ENCODE results near the gene AGPAT3.
A peak's percentile ranks its signal among the peaks of the same experiment; 100 is the strongest.

The AGPAT3 gene

DNA sequence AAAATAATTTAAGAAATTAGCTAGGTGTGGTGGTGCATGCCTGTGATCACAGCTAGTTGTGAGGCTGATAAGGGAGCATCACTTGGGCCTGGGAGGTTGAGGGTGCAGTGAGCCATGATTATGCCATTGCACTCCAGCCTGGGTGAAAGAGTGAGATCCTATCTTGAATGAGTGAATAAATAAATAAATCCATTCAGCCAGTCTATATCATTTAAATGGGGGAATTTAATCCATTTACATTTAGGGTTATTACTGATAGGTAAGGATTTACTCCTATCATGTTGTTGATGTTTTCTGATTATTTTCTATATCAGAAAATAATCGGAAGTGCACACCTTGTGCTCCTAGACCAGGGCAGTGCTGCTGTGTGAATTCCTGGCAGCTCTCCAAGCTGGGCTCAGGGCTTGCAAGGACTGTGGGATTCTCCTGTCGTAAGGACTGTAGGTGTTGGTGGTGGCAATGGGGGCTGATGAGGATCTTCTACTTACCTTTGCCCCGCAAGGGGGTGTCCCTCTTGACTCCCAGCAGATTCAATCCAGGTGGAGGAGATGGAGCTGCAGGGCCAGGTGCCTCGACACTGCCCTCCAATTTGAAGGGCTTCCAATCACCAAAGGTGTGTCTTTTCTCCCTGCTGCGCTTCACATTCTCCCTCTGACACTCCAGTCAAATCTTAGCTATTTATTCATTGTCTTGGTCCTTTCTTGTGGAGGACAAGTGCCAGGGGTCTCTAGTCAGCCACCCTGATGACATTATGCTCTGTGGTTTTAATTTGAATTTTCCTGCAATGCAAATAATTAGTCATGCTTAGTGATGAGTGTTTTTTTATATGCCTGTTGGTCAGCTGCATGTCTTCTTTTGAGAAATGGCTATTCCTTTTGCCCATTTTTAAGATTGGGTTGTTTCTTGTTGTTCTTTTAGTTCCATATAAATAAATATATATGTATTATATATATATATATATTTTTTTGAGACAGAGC is 133.0 kb downstream of the AGPAT3 start:
- WGBS (ENCODE audit: insufficient coverage, insufficient read length), result no CpG with 5 or more reads among the region's 5 CpGs
- no peaks in the 10 kb centered on the region for H3K36me3 ChIP-seq (ENCODE audit: control insufficient read depth, insufficient read depth, low read length)
- no peak for DNase-seq (ENCODE audit: low read depth, low spot score)
- no peaks in the 10 kb centered on the region for H3K27me3 ChIP-seq (ENCODE audit: control insufficient read depth, insufficient read depth, low read length)
- H3K4me3 ChIP-seq (ENCODE audit: low read length), result no peak overlapping the region
- H3K27ac ChIP-seq (ENCODE audit: low read length), result no peak overlapping the region
- no peaks in the 10 kb centered on the region; the same call in 1 of the 2 replicates for H3K4me1 ChIP-seq (ENCODE audit: control insufficient read depth, insufficient read depth, low read length)
- no peaks in the 10 kb centered on the region for H3K9me3 ChIP-seq (ENCODE audit: control insufficient read depth, insufficient read depth, low read length)

DNA sequence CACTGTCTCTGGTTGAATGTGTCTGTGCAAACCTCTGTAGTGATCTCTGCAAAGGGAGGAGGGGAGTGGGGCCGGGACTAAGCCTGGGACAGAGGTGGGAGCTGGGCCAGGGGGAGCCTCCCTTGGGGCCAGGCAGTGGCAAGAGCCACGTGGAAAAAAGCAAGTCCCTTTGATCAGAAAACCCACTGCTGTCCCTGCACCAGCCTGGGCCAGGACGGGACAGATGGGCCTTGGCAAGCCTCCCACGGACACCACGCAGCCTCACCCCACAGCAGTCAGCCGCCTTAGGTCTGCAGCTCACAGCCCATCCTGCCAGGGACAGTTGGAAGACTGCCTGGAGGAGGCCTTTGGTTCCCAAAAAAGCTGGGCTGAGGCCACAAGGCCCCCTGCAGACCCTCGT is 135.3 kb downstream of the AGPAT3 start:
- no peaks in the 10 kb centered on the region for H3K36me3 ChIP-seq (ENCODE audit: control insufficient read depth, insufficient read depth, low read length)
- no peak for DNase-seq (ENCODE audit: low read depth, low spot score)
- H3K27ac ChIP-seq (ENCODE audit: low read length), result no peak overlapping the region
- no peak overlapping the region; the same call in 1 of the 2 replicates for H3K4me3 ChIP-seq (ENCODE audit: low read length)
- no peaks in the 10 kb centered on the region; the same call in 1 of the 2 replicates for H3K4me1 ChIP-seq (ENCODE audit: control insufficient read depth, insufficient read depth, low read length)
- H3K27me3 ChIP-seq (ENCODE audit: control insufficient read depth, insufficient read depth, low read length), result no peaks in the 10 kb centered on the region
- no peaks in the 10 kb centered on the region for H3K9me3 ChIP-seq (ENCODE audit: control insufficient read depth, insufficient read depth, low read length)
- WGBS (ENCODE audit: insufficient coverage, insufficient read length), result no CpG with 5 or more reads among the region's 7 CpGs

DNA sequence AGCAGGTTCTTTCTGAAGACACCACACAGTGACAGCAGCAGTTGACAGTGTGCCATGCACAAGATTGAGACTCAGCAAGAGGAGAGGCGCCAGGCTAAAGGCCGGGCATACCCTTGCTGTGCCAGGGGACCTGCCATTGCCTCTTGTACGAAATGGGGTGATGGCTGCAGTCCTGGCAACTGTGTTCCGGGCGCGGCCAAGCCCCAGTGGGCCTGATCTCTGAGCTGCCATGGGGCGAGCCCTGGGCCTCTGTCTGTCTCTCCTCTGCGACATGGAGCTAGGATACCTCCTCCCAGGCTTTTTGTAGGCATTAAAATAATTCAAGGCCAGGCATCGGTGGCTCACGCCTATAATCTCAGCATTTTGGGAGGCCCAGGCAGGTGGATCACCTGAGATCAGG is 137.5 kb downstream of the AGPAT3 start:
- no peaks in the 10 kb centered on the region for H3K9me3 ChIP-seq (ENCODE audit: control insufficient read depth, insufficient read depth, low read length)
- no CpG with 5 or more reads among the region's 10 CpGs for WGBS (ENCODE audit: insufficient coverage, insufficient read length)
- no peak overlapping the region for H3K27ac ChIP-seq (ENCODE audit: low read length)
- no peaks in the 10 kb centered on the region for H3K36me3 ChIP-seq (ENCODE audit: control insufficient read depth, insufficient read depth, low read length)
- no peak for DNase-seq (ENCODE audit: low read depth, low spot score)
- no peaks in the 10 kb centered on the region for H3K27me3 ChIP-seq (ENCODE audit: control insufficient read depth, insufficient read depth, low read length)
- H3K4me1 ChIP-seq (ENCODE audit: control insufficient read depth, insufficient read depth, low read length), result no peaks in the 10 kb centered on the region; the same call in 1 of the 2 replicates
- H3K4me3 ChIP-seq (ENCODE audit: low read length), result no peak overlapping the region

DNA sequence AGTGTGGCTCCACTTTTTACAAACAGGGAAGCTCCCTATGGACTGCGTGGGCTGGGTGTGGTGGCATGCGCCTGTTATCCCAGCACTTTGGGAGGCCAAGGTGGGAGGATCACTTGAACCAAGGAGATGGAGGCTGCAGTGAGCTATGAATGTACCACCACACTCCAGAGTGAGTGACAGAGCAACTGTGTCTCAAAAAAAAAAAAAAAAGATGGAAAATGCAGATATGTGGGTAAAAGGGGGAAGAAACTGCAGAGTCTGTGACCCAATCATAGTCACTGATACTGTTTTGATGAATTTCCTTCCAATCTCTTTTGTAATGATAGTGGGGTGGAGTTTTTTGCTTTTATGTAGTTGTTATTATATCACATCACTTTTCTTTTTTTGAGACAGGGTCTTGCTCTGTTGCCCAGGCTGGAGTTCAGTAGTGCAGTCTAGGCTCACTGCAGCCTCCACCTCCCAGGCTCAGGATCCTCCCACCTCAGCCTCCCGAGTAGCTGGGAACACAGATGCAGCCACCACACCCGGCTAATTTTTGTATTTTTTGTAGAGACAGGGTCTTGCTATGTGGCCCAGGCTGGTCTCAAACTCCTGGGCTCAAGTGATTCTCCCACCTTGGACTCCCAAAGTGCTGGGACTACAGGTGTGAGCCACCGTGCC is 138.4 kb downstream of the AGPAT3 start:
- Histone ChIP-seq H3K27me3 (ENCODE audit: control insufficient read depth, insufficient read depth, low read length) (no peaks in the 10 kb centered on the region), H3K4me1 (ENCODE audit: control insufficient read depth, insufficient read depth, low read length) (no peaks in the 10 kb centered on the region; the same call in 1 of the 2 replicates), H3K4me3 (ENCODE audit: low read length) (no peak overlapping the region), H3K36me3 (ENCODE audit: control insufficient read depth, insufficient read depth, low read length) (no peaks in the 10 kb centered on the region), H3K27ac (ENCODE audit: low read length) (no peak overlapping the region), H3K9me3 (ENCODE audit: control insufficient read depth, insufficient read depth, low read length) (no peaks in the 10 kb centered on the region)
- WGBS (ENCODE audit: insufficient coverage, insufficient read length), result no CpG with 5 or more reads among the region's 5 CpGs
- DNase-seq (ENCODE audit: low read depth, low spot score), result no peak

DNA sequence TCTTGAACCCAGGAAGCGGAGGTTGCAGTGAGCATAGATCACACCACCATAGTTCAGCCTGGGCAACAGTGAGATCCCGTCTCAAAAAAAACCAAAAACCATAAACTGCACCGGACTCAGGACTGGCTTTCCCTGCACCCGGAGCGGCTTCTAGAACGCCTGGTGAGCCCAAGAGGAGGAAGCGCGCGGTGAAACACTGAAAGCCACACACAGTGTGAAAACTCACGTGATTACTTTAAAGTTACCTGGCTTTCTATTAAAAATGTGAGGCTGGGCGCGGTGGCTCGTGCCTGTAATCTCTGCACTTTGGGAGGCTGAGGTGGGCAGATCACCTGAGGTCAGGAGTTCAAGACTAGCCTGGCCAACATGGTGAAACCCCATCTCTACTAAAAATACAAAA is 140.0 kb downstream of the AGPAT3 start:
- Histone ChIP-seq H3K9me3 (ENCODE audit: control insufficient read depth, insufficient read depth, low read length) (no peaks in the 10 kb centered on the region), H3K4me3 (ENCODE audit: low read length) (no peak overlapping the region), H3K27ac (ENCODE audit: low read length) (no peak overlapping the region), H3K36me3 (ENCODE audit: control insufficient read depth, insufficient read depth, low read length) (no peaks in the 10 kb centered on the region), H3K4me1 (ENCODE audit: control insufficient read depth, insufficient read depth, low read length) (no peaks in the 10 kb centered on the region; the same call in 1 of the 2 replicates), H3K27me3 (ENCODE audit: control insufficient read depth, insufficient read depth, low read length) (no peaks in the 10 kb centered on the region)
- WGBS (ENCODE audit: insufficient coverage, insufficient read length), result no CpG with 5 or more reads among the region's 13 CpGs
- no peak for DNase-seq (ENCODE audit: low read depth, low spot score)

DNA sequence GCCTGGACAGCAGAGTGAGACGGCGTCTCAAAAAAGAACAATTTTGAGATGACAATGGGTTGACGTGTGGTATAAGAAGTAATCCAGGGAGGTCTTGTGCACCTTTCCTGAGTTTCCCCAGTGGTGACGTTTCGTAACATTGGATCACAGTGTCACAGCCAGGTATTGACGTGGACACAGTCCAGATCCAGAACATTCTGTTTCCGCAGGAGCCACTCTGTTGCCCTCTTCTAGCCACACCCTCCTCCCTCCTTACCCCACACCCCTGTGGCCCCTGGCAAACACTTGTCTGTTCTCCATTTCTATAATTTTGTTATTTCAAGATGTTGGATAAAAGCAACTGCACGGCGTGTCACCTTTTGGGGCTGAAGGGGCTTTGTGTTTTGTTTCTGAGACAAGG is 140.6 kb downstream of the AGPAT3 start:
- Histone ChIP-seq H3K9me3 (ENCODE audit: control insufficient read depth, insufficient read depth, low read length) (no peaks in the 10 kb centered on the region), H3K36me3 (ENCODE audit: control insufficient read depth, insufficient read depth, low read length) (no peaks in the 10 kb centered on the region), H3K27me3 (ENCODE audit: control insufficient read depth, insufficient read depth, low read length) (no peaks in the 10 kb centered on the region), H3K4me1 (ENCODE audit: control insufficient read depth, insufficient read depth, low read length) (no peaks in the 10 kb centered on the region; the same call in 1 of the 2 replicates), H3K27ac (ENCODE audit: low read length) (no peak overlapping the region), H3K4me3 (ENCODE audit: low read length) (no peak overlapping the region)
- DNase-seq (ENCODE audit: low read depth, low spot score), result no peak
- WGBS (ENCODE audit: insufficient coverage, insufficient read length), result no CpG with 5 or more reads among the region's 9 CpGs

DNA sequence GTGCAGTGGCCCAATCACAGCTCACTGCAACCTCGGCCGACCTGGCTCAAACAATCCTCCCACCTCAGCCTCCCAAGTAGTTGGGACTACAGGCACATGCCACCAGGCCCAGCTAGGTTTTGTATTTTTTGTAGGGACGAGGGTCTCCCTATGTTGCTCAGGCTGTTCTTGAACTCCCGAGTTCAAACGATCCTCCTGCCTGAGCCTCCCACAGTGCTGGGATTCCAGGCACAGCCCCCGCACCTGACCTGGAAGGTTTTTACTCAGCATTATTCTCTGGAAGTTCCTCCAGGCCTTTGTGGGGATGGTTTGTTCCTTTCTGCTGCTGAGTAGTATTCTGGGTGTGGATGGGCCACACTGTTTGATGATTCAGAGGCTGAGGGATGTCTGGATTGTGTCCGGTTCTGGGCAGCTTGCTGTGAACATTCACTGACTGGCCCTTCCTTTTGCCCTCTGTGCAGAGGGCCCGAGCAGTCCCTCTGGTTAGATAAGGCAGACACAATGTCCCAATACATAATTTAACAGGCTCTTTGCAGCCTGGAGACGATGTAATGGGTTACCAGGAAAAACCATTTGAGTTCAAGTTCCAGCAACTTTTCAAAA is 141.1 kb downstream of the AGPAT3 start:
- Histone ChIP-seq H3K9me3 (ENCODE audit: control insufficient read depth, insufficient read depth, low read length) (no peaks in the 10 kb centered on the region), H3K4me3 (ENCODE audit: low read length) (no peak overlapping the region), H3K27ac (ENCODE audit: low read length) (no peak overlapping the region), H3K36me3 (ENCODE audit: control insufficient read depth, insufficient read depth, low read length) (no peaks in the 10 kb centered on the region), H3K4me1 (ENCODE audit: control insufficient read depth, insufficient read depth, low read length) (no peaks in the 10 kb centered on the region; the same call in 1 of the 2 replicates), H3K27me3 (ENCODE audit: control insufficient read depth, insufficient read depth, low read length) (no peaks in the 10 kb centered on the region)
- DNase-seq (ENCODE audit: low read depth, low spot score), result no peak
- WGBS (ENCODE audit: insufficient coverage, insufficient read length), result no CpG with 5 or more reads among the region's 9 CpGs

DNA sequence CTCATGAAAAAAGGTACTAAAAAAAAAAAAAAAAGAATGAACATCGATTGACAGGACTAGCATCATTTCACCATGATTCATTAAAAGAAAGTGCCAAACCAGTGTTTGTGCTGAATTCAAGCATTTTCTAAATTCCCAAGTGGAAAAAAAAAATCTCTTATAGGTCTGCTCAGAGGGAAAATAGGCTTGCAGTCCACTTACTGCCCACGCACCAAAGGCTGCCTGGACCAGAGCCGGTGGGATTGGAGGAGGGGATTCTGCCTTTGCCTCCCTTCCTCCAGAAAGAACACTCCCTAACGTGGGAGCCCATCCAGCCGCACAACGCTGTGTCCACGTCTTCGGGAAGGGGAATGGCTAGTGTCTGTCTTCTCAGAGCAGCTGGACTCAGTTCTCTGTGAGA is 141.6 kb downstream of the AGPAT3 start:
- no CpG with 5 or more reads among the region's 8 CpGs for WGBS (ENCODE audit: insufficient coverage, insufficient read length)

DNA sequence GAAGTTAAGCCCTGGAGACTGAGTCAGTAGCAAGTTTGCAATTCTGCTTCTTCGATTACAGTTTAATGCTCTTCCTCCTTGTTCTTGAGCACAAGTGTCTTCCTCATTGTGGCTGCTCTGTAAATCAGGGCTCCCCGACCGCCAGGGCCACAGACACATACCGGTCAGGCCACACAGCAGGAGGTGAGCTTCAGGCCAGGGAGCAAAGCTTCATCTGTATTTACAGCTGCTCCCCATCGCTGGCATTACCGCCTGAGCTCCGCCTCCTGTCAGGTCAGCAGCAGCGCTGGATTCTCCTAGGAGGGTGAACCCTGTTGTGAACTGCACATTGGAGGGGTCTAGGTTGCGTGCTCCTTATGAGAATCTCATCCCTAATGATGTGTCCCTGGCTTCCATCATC is 145.4 kb downstream of the AGPAT3 start:
- no CpG with 5 or more reads among the region's 9 CpGs for WGBS (ENCODE audit: insufficient coverage, insufficient read length)
- DNase-seq (ENCODE audit: low read depth, low spot score), result no peak
- Histone ChIP-seq H3K4me1 (ENCODE audit: control insufficient read depth, insufficient read depth, low read length) (peaks cover 1% of the 10 kb centered on the region; the same call in 1 of the 2 replicates), H3K27ac (ENCODE audit: low read length) (no peak overlapping the region), H3K4me3 (ENCODE audit: low read length) (no peak overlapping the region), H3K27me3 (ENCODE audit: control insufficient read depth, insufficient read depth, low read length) (no peaks in the 10 kb centered on the region), H3K9me3 (ENCODE audit: control insufficient read depth, insufficient read depth, low read length) (no peaks in the 10 kb centered on the region), H3K36me3 (ENCODE audit: control insufficient read depth, insufficient read depth, low read length) (no peaks in the 10 kb centered on the region)

More for the DNA sequence above, 141.6 kb downstream of the AGPAT3 start:
- Histone ChIP-seq H3K4me3 (ENCODE audit: low read length) (no peak overlapping the region), H3K9me3 (ENCODE audit: control insufficient read depth, insufficient read depth, low read length) (no peaks in the 10 kb centered on the region), H3K36me3 (ENCODE audit: control insufficient read depth, insufficient read depth, low read length) (no peaks in the 10 kb centered on the region), H3K27me3 (ENCODE audit: control insufficient read depth, insufficient read depth, low read length) (no peaks in the 10 kb centered on the region), H3K27ac (ENCODE audit: low read length) (no peak overlapping the region), H3K4me1 (ENCODE audit: control insufficient read depth, insufficient read depth, low read length) (no peaks in the 10 kb centered on the region; the same call in 1 of the 2 replicates)
- DNase-seq (ENCODE audit: low read depth, low spot score), result no peak

DNA sequence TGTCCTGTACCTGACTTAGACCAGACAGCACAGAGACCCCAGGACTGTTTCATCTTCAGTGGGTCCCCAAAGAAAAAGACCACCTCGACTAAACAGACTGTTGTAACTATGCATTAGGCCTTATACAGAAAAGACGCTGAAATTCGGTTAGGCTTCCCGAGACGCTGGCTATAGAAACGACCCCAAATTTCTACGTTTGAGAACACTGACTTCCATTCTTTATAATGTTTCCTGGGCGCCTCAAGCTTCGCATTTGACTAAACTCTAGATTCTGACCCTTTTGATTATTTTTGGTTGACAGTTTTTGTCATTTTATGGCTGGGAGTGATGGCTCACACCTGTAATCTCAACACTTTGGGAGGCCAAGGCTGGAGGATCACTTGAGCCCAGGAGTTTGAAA is 146.1 kb downstream of the AGPAT3 start:
- Histone ChIP-seq H3K27ac (ENCODE audit: low read length) (no peak overlapping the region), H3K36me3 (ENCODE audit: control insufficient read depth, insufficient read depth, low read length) (no peaks in the 10 kb centered on the region), H3K4me1 (ENCODE audit: control insufficient read depth, insufficient read depth, low read length) (peaks cover 1% of the 10 kb centered on the region; the same call in 1 of the 2 replicates), H3K4me3 (ENCODE audit: low read length) (peak overlapping the region; percentile 76; the same call in 1 of the 2 replicates), H3K27me3 (ENCODE audit: control insufficient read depth, insufficient read depth, low read length) (no peaks in the 10 kb centered on the region), H3K9me3 (ENCODE audit: control insufficient read depth, insufficient read depth, low read length) (no peaks in the 10 kb centered on the region)
- DNase-seq (ENCODE audit: low read depth, low spot score), result no peak
- no CpG with 5 or more reads among the region's 9 CpGs for WGBS (ENCODE audit: insufficient coverage, insufficient read length)
